OCI-LY1 (cell line): ENCODE measurements around the gene PALD1.

ENCODE experiments used
- H2AFZ ChIP-seq: fragments of 200-600 bp; sonication (generic), shearing (Covaris generic); 2 replicates; pipeline ENCODE4 v1.6.0; 2014; ENCODE audit warnings: antibody characterized with exemption, mild to moderate bottlenecking, low read length
- H3F3A ChIP-seq: fragments of 200-600 bp; sonication (generic), shearing (Covaris generic); 2 replicates; pipeline ENCODE4 v1.6.0; 2014; ENCODE audit warnings: mild to moderate bottlenecking, antibody characterized with exemption, low read length, moderate library complexity; ENCODE audit not compliant: insufficient read depth
- H3K27ac ChIP-seq: fragments of 200-600 bp; sonication (generic); 2 replicates; pipeline ENCODE4 v1.5.1; 2014; ENCODE audit warnings: low read length, mixed run types, mild to moderate bottlenecking, low read depth; ENCODE audit not compliant: poor library complexity, severe bottlenecking
- H3K27me3 ChIP-seq: fragments of 200-600 bp; sonication (generic); 2 replicates; pipeline ENCODE4 v1.6.0; 2014; ENCODE audit warnings: antibody characterized with exemption, mild to moderate bottlenecking, low read length, moderate library complexity; ENCODE audit not compliant: insufficient read depth
- H3K36me3 ChIP-seq: fragments of 200-600 bp; sonication (generic); 2 replicates; pipeline ENCODE4 v1.6.1; 2014; ENCODE audit warnings: mild to moderate bottlenecking, antibody characterized with exemption, low read length, moderate library complexity, mixed read lengths; ENCODE audit not compliant: insufficient read depth
- H3K4me1 ChIP-seq: fragments of 200-600 bp; sonication (generic); 2 replicates; pipeline ENCODE4 v1.5.1; 2014; ENCODE audit warnings: mild to moderate bottlenecking, low read length, moderate library complexity; ENCODE audit not compliant: insufficient read depth, severe bottlenecking
- H3K4me2 ChIP-seq: fragments of 200-600 bp; sonication (generic), shearing (Covaris generic); 2 replicates; pipeline ENCODE4 v1.6.1; 2014; ENCODE audit warnings: low read length
- H3K4me3 ChIP-seq: fragments of 200-600 bp; sonication (generic); 2 replicates; pipeline ENCODE4 v1.5.1; 2014; ENCODE audit warnings: low read length, low read depth, mild to moderate bottlenecking, mixed read lengths; ENCODE audit not compliant: poor library complexity, severe bottlenecking
- H3K79me2 ChIP-seq: fragments of 200-600 bp; shearing (Covaris generic); 2 replicates; pipeline ENCODE4 v1.6.1; 2016; ENCODE audit warnings: mixed run types, low read length, mixed read lengths; ENCODE audit not compliant: insufficient read depth
- H3K9ac ChIP-seq: fragments of 200-600 bp; sonication (generic), shearing (Covaris generic); 2 replicates; pipeline ENCODE4 v1.6.1; 2014; ENCODE audit warnings: mild to moderate bottlenecking, low read length, mixed read lengths
- H3K9me2 ChIP-seq: fragments of 200-600 bp; sonication (generic), shearing (Covaris generic); 2 replicates; pipeline ENCODE4 v1.6.1; 2014; ENCODE audit warnings: low read depth, mild to moderate bottlenecking, low read length, mixed read lengths
- H3K9me3 ChIP-seq: fragments of 200-600 bp; shearing (Covaris generic); 2 replicates; pipeline ENCODE4 v1.6.1; 2014; ENCODE audit warnings: low read length, mixed read lengths
- H4K20me1 ChIP-seq: fragments of 200-600 bp; sonication (generic), shearing (Covaris generic); 2 replicates; pipeline ENCODE4 v1.6.0; 2016; ENCODE audit warnings: mild to moderate bottlenecking, low read length; ENCODE audit not compliant: insufficient read depth
- CTCF ChIP-seq: fragments of 200-600 bp; sonication (generic), shearing (Covaris generic); IDR thresholded peaks from 2 replicates; pipeline ENCODE4 v1.5.1; 2017; ENCODE audit warnings: mild to moderate bottlenecking, antibody characterized with exemption, low read length, moderate library complexity, mixed read lengths
- EZH2 ChIP-seq: fragments of 200-600 bp; sonication (generic), shearing (Covaris generic); IDR thresholded peaks from 2 replicates; pipeline ENCODE4 v1.8.0; 2017; ENCODE audit warnings: borderline replicate concordance, mixed run types, mild to moderate bottlenecking, antibody characterized with exemption, low read length, moderate library complexity, mixed read lengths

PALD1 gene

GRCh38 chr10:70551971-70552422 is 73.4 kb downstream of the PALD1 start:
- H3K36me3 ChIP-seq: peaks cover 71% of the 10 kb centered on the region

GRCh38 chr10:70552586-70552985 is 74.0 kb downstream of the PALD1 start:
- TF ChIP-seq CTCF (no peak), EZH2 (no peak)
- peaks cover 72% of the 10 kb centered on the region for H3K36me3 ChIP-seq
- H3K9me2 ChIP-seq: no peaks in the 10 kb centered on the region
- no peak overlapping the region for H3K4me2 ChIP-seq
- H3K27ac ChIP-seq: no peak overlapping the region
- H3K79me2 ChIP-seq: no peaks in the 10 kb centered on the region
- no peak overlapping the region for H3K9ac ChIP-seq
- H2AFZ ChIP-seq: no peak overlapping the region
- H3K4me3 ChIP-seq: no peak overlapping the region
- H4K20me1 ChIP-seq: no peaks in the 10 kb centered on the region
- H3K9me3 ChIP-seq: no peaks in the 10 kb centered on the region
- no peaks in the 10 kb centered on the region for H3K27me3 ChIP-seq
- no peaks in the 10 kb centered on the region for H3F3A ChIP-seq
- peaks cover 19% of the 10 kb centered on the region for H3K4me1 ChIP-seq

More at GRCh38 chr10:70551971-70552422, 73.4 kb downstream of the PALD1 start:
- H3K27me3 ChIP-seq: no peaks in the 10 kb centered on the region
- no peaks in the 10 kb centered on the region for H3F3A ChIP-seq
- H3K4me2 ChIP-seq: no peak overlapping the region
- H2AFZ ChIP-seq: no peak overlapping the region
- H3K4me3 ChIP-seq: no peak overlapping the region
- no peaks in the 10 kb centered on the region for H3K79me2 ChIP-seq
- no peak overlapping the region for H3K27ac ChIP-seq
- H4K20me1 ChIP-seq: no peaks in the 10 kb centered on the region
- no peaks in the 10 kb centered on the region for H3K9me2 ChIP-seq
- H3K9me3 ChIP-seq: no peaks in the 10 kb centered on the region
- TF ChIP-seq CTCF (no peak), EZH2 (no peak)
- peaks cover 13% of the 10 kb centered on the region for H3K4me1 ChIP-seq
- no peak overlapping the region for H3K9ac ChIP-seq

- no peaks in the 10 kb centered on the region for H3K9me2 ChIP-seq
- TF ChIP-seq CTCF: no peak
- TF ChIP-seq EZH2: no peak
Observed at GRCh38 chr10:70555371-70555770, 76.8 kb downstream of the PALD1 start.

More at GRCh38 chr10:70555371-70555770, 76.8 kb downstream of the PALD1 start:
- peaks cover 62% of the 10 kb centered on the region for H3K36me3 ChIP-seq
- no peaks in the 10 kb centered on the region for H3K9me3 ChIP-seq
- H3K27me3 ChIP-seq: no peaks in the 10 kb centered on the region
- no peak overlapping the region for H3K4me3 ChIP-seq
- no peaks in the 10 kb centered on the region for H3F3A ChIP-seq
- no peak overlapping the region for H3K27ac ChIP-seq
- H3K4me1 ChIP-seq: peaks cover 42% of the 10 kb centered on the region
- H3K4me2 ChIP-seq: no peak overlapping the region
- no peak overlapping the region for H3K9ac ChIP-seq
- H2AFZ ChIP-seq: no peak overlapping the region
- H4K20me1 ChIP-seq: no peaks in the 10 kb centered on the region
- no peaks in the 10 kb centered on the region for H3K79me2 ChIP-seq
